Stimulated activated CD4-positive, alpha-beta T cell treated with anti-CD3 and anti-CD28 coated beads, Interleukin-1b, Interleukin-23, amount 100 ng/mL, for 48 hours (primary cell): ENCODE data around the gene TMEM266.
A peak's percentile ranks its signal among the peaks of the same experiment; 100 is the strongest.
"Not testable (repeated sequence)": the region's sequence is repeated elsewhere in the genome, so short reads cannot be mapped to it uniquely, and the experiment has no call there.

ENCODE experiments used
- DNase-seq: peaks from one replicate; pipeline ENCODE4 v3.0.0-alpha.2; 2020

The TMEM266 gene, protein sequence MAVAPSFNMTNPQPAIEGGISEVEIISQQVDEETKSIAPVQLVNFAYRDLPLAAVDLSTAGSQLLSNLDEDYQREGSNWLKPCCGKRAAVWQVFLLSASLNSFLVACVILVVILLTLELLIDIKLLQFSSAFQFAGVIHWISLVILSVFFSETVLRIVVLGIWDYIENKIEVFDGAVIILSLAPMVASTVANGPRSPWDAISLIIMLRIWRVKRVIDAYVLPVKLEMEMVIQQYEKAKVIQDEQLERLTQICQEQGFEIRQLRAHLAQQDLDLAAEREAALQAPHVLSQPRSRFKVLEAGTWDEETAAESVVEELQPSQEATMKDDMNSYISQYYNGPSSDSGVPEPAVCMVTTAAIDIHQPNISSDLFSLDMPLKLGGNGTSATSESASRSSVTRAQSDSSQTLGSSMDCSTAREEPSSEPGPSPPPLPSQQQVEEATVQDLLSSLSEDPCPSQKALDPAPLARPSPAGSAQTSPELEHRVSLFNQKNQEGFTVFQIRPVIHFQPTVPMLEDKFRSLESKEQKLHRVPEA

DNA sequence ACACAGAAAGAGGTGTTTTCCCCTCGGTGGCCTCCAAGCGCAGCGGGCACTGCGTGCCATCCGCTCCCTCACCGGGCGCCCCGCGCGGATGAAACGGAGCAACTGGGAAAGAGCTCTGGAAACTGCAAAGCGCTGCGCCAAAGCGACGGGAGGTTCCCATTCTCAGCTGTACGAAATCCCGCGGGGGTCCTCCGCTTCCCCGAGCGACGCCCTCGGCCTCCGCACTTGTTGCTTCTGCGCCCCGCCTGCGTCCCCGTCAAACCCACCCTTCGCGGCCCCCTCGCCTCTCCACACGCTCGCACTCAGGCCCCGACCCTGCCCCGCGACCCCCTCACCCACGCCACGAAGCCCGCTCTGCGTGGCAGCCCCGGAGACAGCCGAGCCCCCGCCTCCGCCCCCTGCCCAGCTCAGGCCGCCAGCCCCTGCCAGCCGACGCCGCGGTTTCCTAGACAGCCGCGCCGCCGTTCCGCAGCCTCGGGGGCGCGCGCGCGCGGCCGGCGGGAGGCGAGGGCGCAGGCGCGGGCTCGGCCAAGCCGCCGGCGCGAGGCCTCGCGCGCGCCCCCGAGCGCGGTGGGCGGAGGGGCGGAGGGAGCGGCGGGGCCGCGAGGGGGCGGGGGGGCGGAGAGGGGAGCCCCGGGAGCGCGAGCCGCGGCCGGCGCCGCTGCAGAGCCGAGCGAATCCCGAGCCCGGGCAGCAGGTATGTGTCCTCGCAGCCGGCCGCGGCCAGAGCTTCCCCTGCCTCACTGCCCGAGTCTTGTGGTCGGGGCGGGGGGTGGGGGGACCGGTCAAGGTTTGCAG lies at the start of gene TMEM266:
TMEM266 (plus strand) TSS at position 666 of the 798 bp plus-strand sequence. CDS start 74,279 bp downstream, outside the sequence.
- DNase-seq, result peak; percentile 4

DNA sequence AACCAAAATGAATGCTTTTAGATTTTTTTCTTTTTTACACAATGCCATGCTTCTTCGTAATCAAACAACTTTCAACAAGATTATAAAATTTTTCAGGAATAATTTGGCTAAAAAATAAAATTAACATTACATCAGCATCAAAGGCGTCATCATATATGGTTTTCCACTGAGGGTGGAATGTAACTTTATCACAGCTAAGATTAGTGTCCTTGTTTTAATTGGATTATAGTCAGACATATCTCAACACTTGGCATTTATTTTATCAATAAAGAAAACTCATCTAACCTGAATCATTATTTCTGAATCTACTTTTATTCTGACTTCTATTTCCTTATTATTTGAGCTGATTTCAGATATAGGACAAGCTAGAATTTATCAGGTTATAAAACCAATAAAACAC lies 49.2 kb upstream of the TMEM266 start:
- no peak for DNase-seq

DNA sequence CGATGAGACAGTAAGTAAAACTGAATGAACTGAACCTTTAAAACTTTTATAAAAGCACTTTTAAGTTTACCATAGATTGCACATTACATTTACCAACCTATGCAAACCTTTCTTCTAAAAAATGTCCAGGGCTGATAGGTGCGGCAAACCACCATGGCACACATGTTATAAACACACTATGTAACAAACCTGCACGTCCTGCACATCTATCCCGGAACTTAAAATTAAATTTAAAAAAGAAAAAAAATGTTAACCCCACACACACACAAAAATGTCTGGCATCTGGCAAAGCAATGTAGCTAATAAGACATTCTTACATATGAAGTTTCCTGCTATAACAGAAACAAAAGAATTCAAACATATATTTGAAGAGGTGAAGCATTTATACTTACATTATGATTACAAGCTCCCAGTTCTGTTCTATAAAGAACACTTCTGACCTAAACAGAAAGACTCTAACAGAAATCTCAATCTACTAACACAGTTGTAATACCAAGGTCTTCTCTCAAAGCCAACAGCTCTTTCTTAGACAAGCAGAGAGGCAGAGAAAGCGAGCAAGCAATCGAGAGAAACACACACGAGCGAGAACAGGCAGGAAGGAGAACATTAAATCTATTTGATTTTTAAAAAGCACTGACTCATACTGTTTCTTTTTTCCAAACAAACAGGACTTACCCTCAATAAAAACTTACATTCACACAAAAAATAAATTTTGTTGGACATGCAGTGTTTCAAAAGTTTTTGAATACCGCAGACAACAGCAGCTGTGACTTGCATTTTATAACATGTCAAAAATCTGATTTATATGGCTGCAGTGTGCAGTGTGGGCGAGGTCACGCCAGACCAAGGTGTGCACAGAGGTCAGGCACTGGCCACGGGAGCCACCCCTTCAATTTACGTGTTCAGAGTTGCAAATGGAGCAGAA lies 47.9 kb upstream of the TMEM266 start, which contains the start of gene NRG4:
NRG4 (minus strand) TSS at position 798 of the 925 bp plus-strand sequence. CDS start 1,194 bp downstream, outside the sequence.
- no peak for DNase-seq

DNA sequence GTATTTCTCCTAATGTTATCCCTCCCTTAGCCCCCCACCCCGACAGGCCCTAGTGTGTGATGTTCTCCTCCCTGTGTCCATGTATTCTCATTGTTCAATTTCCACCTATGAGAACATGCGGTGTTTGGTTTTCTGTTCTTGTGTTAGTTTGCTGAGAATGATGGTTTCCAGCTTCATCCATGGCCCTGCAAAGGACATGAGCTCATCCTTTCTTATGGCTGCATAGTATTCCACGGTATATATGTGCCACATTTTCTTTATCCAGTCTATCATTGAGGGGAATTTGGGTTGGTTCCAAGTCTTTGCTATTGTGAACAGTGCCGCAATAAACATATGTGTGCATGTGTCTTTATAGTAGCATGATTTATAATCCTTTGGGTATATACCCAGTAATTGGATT lies 46.3 kb upstream of the TMEM266 start:
- not testable (repeated sequence) for DNase-seq

- no peak for DNase-seq
These were observed 35.6 kb upstream of the TMEM266 start for GRCh38 chr15:76024021-76024768.

DNA sequence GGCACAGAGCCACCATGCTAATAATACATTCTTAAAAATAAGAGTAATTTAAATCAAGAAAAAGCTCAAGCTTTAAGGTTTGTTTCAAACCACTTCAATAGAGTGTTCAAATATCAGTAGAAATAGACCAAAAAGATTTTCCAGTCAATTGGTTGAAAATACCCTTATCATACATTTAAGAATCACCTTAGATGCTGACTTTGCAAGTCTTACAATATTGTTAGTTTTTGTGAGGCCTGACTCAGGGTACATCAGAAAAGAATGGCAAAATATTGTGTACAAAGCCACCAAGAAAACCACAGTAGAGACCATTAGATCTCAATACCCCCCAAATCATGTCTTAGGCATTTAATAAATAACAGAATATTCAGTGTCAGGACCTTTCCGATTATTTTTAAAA lies 27.7 kb upstream of the TMEM266 start:
- no peak for DNase-seq

DNA sequence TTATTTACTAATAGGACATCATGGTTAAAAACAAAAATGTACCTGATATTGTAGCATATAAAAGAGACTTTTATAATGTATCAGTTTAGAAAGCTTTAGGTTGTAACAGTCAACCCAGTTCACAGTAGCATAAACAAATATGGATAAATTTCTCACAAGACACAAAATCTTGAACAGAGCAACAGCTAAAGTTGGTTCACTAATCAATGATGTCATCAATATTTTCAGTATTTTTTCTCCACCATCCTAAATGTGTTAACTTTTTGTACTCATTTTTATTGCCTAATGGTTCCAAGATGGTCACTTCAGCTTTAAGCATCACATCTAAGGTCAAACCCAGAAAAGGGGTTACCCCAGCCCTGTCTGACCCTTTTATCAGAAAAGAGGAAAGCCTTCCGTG lies 26.3 kb upstream of the TMEM266 start:
- no peak for DNase-seq

DNA sequence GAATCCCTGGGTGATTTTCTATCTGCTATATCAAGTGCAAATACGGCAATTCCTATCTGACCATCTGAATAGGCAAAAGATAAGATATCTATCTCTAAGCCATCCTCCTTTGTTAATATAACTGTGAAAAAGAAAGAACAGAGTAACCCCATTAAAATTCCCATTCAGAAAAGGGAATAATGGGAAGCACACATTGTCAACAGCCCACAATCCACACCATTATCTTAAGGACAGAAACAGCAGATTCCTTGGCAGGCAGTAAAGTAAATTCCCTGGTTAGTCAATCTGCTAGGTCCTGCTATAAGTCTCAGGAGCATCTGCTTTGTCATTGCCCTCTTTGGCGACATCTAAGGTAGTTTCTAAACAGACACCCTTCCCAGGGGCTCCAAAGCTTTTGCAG lies 25.7 kb upstream of the TMEM266 start:
- no peak for DNase-seq

GRCh38 chr15:76035593-76035992 lies 24.2 kb upstream of the TMEM266 start:
- no peak for DNase-seq

GRCh38 chr15:76038512-76038911 lies 21.3 kb upstream of the TMEM266 start:
- no peak for DNase-seq

- DNase-seq, result not testable (repeated sequence)
These were observed 5.6 kb upstream of the TMEM266 start for GRCh38 chr15:76054201-76054600.

DNA sequence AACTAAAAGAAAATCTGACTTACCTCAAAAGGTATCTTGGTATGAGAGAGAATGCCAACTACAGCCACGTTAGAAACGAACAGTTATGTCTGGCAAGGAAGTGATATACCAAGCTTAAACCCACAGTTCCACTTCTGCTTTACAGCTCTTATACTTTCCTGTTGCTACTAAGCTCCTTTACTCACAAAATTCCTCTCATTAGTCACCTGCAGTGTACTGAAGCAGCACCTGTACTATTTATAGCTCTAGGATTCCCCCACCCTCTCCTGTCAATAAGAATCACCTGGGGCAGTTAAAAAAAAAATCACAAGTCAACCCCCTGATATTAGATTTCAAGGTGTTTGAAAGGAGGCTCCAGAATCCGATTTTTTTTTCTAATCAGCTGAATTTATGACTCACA lies 2.9 kb upstream of the TMEM266 start:
- DNase-seq, result no peak

GRCh38 chr15:76057332-76058000 lies 2.3 kb upstream of the TMEM266 start:
- peak; percentile 9 for DNase-seq

GRCh38 chr15:76058714-76059319 lies 968 bp upstream of the TMEM266 start:
- peak; percentile 21 for DNase-seq

DNA sequence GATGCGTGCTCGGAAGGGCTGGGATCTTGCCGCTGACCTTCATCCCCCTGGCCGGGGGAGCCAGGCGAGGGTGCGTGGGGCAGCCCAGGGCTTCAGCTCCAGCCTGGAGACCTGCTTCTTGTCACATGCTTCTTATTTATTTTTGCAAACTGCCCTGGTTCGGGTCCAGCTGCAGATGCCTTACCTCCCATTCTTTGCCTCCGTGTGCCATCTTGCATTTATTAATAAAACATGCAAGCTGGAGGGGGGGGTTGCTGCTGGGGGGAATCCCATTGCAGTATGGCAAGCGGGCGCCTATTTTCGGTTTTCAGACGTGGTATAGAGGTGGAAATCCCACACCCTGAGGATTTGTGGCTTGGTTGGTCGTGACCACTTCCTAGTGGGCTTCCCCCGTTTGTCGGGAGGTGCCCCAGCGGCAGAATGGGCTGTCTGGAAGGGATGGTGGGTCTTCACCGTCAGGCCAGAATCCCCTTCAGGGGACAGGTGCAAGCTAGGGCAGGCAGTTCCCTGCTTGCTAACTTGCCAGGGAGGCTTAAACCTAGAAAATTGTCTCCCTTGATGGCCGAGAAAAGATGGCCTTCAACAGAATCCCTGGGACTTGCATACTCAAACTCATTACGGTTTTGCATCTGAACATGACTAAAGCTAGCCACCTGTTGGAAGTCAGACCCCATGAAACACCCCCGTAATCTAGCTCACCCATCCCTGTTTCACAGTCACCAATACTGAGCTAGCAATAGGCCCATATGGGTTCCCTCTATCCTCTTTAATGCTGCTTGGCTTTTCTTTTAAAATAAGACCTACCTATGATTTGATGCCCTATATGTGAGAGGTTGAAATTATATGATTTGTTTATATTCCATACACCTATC lies 569 bp downstream of the TMEM266 start:
- DNase-seq, result peak; percentile 4

- no peak for DNase-seq
These were observed 1.9 kb downstream of the TMEM266 start for GRCh38 chr15:76061700-76062099.

DNA sequence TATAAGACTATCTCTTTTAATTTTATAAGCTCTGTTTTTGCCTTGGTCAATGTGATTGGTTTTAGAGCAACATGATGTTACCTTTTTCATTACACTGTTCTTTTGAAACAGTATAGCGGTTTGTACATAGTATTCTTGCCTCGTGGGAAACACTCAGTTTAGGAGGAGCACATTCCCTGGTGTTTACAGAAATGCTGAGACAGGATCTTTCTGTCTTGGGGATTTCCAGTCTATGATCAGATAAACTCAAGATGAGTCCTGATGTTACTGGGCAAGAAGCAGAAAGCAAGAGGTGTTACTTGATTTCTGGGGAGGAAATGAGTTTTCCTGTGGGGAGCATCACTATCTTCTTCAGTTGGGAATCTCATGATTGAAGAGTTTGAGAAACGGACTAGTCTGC lies 2.5 kb downstream of the TMEM266 start:
- DNase-seq, result no peak

GRCh38 chr15:76064375-76064774 lies 4.6 kb downstream of the TMEM266 start:
- no peak for DNase-seq

DNA sequence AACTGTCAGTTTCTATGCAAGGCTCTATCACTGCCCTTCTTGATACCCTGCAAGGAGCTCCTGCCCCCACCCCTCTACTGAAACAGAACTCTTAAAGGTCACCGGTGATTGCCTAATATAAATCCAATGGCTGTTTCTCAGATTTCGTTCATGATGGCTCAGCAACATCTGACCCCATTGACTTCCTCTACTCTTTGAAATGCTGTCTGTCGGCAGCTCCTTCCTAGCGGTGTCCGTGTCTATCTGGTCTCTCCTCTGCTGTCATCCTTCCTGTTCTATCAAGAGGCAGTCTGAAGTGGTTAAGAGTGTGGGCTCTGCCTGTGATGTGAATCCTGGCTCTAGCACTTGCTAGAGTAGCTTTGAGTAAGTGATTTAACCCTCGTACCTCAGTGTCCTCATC lies 5.5 kb downstream of the TMEM266 start:
- no peak for DNase-seq

DNA sequence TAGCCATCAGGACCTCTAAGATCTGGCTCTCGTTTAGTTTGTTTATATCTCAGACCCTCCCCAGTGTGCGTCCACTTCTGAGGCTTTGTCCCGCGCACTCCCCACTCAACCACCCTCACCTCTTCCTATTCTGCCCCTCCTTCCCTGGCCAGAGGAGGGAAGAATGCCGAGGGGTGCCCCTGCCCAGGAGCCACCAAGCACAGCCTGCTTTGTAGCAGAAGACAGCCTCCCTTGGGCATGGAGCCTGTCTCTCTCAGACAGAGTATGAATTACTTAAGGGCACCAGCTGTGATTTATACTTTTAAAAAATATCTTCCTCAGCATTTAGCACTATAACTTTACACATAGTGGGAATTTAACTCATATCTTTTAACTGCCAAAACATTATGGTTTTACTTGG lies 6.0 kb downstream of the TMEM266 start:
- DNase-seq, result no peak
